Nephron progenitor cell (in vitro differentiated cells): ENCODE measurements around the gene USP13.
"Not testable (repeated sequence)": the region's sequence is repeated elsewhere in the genome, so short reads cannot be mapped to it uniquely, and the experiment has no call there.

Source experiments
- DNase-seq: peaks from one replicate; pipeline ENCODE4 v3.0.0; 2021
- H3K27ac Mint-ChIP-seq: 2 replicates; pipeline ENCODE4 v1.8.0; 2021; ENCODE audit warnings: mild to moderate bottlenecking, moderate library complexity, mixed read lengths
- H3K27me3 Mint-ChIP-seq: 2 replicates; pipeline ENCODE4 v1.8.0; 2021; ENCODE audit warnings: mild to moderate bottlenecking, low read depth, mixed read lengths; ENCODE audit not compliant: poor library complexity
- H3K36me3 Mint-ChIP-seq: 2 replicates; pipeline ENCODE4 v1.8.0; 2021; ENCODE audit warnings: low read depth, mixed read lengths
- H3K4me1 Mint-ChIP-seq: 2 replicates; pipeline ENCODE4 v1.8.0; 2021; ENCODE audit warnings: mixed read lengths
- H3K4me3 Mint-ChIP-seq: 2 replicates; pipeline ENCODE4 v1.8.0; 2021; ENCODE audit warnings: mild to moderate bottlenecking, moderate library complexity, mixed read lengths
- H3K9me3 Mint-ChIP-seq: 2 replicates; pipeline ENCODE4 v1.8.0; 2021; ENCODE audit warnings: mild to moderate bottlenecking, moderate library complexity, mixed read lengths
- CTCF ChIP-seq: fragments of 200-600 bp; sonication (generic); IDR thresholded peaks from 2 replicates; pipeline ENCODE4 v1.5.0; 2021; ENCODE audit warnings: antibody characterized with exemption

The USP13 gene

GRCh38 chr3:179624451-179624850 is 28.4 kb upstream of the USP13 start:
- H3K4me1 Mint-ChIP-seq: no peaks in the 10 kb centered on the region
- no peaks in the 10 kb centered on the region for H3K27me3 Mint-ChIP-seq
- DNase-seq: no peak
- peaks cover 15% of the 10 kb centered on the region for H3K9me3 Mint-ChIP-seq
- no peak for TF ChIP-seq CTCF
- H3K36me3 Mint-ChIP-seq: peaks cover 63% of the 10 kb centered on the region
- H3K4me3 Mint-ChIP-seq: no peak overlapping the region
- H3K27ac Mint-ChIP-seq: no peak overlapping the region

- no peak for TF ChIP-seq CTCF
- no peak for DNase-seq
- no peak overlapping the region for H3K27ac Mint-ChIP-seq
- no peaks in the 10 kb centered on the region for H3K4me1 Mint-ChIP-seq
- no peaks in the 10 kb centered on the region for H3K9me3 Mint-ChIP-seq
- peaks cover under 1% of the 10 kb centered on the region for H3K36me3 Mint-ChIP-seq
- no peak overlapping the region for H3K4me3 Mint-ChIP-seq
- no peaks in the 10 kb centered on the region for H3K27me3 Mint-ChIP-seq
Measured at GRCh38 chr3:179630753-179631451, 21.9 kb upstream of the USP13 start.

- H3K4me1 Mint-ChIP-seq: peaks cover 3% of the 10 kb centered on the region
- no peaks in the 10 kb centered on the region for H3K9me3 Mint-ChIP-seq
- H3K27me3 Mint-ChIP-seq: no peaks in the 10 kb centered on the region
- no peak overlapping the region for H3K4me3 Mint-ChIP-seq
- no peak overlapping the region for H3K27ac Mint-ChIP-seq
- no peak for TF ChIP-seq CTCF
- no peaks in the 10 kb centered on the region for H3K36me3 Mint-ChIP-seq
- no peak for DNase-seq
Measured at GRCh38 chr3:179640469-179640868, 12.4 kb upstream of the USP13 start.

- Mint-ChIP-seq H3K4me3 (no peak overlapping the region), H3K27ac (no peak overlapping the region), H3K9me3 (no peaks in the 10 kb centered on the region), H3K36me3 (no peaks in the 10 kb centered on the region), H3K27me3 (no peaks in the 10 kb centered on the region), H3K4me1 (peaks cover 3% of the 10 kb centered on the region)
- DNase-seq: no peak
- no peak for TF ChIP-seq CTCF
Measured at GRCh38 chr3:179642871-179643270, 10.0 kb upstream of the USP13 start.

- H3K4me1 Mint-ChIP-seq, H3K9me3 Mint-ChIP-seq, H3K4me3 Mint-ChIP-seq, H3K27ac Mint-ChIP-seq, DNase-seq, H3K36me3 Mint-ChIP-seq, H3K27me3 Mint-ChIP-seq: not testable (repeated sequence)
Measured at GRCh38 chr3:179643837-179644236, 9.0 kb upstream of the USP13 start.

GRCh38 chr3:179646177-179646576 is 6.7 kb upstream of the USP13 start:
- H3K9me3 Mint-ChIP-seq: no peaks in the 10 kb centered on the region
- no peaks in the 10 kb centered on the region for H3K27me3 Mint-ChIP-seq
- H3K27ac Mint-ChIP-seq: no peak overlapping the region
- DNase-seq: no peak
- H3K4me3 Mint-ChIP-seq: no peak overlapping the region
- H3K4me1 Mint-ChIP-seq: peaks cover 3% of the 10 kb centered on the region
- TF ChIP-seq CTCF: no peak
- no peaks in the 10 kb centered on the region for H3K36me3 Mint-ChIP-seq
